NCI-H2081 (cell line): Measurements from ENCODE around the gene CANT1.
"Not testable (repeated sequence)": the region's sequence is repeated elsewhere in the genome, so short reads cannot be mapped to it uniquely, and the experiment has no call there.

Experiments
- DNase-seq, 2 experiments: peaks; one replicate each; lab custom pipeline; 2025; lab: John Stamatoyannopoulos, UW

The CANT1 gene

DNA sequence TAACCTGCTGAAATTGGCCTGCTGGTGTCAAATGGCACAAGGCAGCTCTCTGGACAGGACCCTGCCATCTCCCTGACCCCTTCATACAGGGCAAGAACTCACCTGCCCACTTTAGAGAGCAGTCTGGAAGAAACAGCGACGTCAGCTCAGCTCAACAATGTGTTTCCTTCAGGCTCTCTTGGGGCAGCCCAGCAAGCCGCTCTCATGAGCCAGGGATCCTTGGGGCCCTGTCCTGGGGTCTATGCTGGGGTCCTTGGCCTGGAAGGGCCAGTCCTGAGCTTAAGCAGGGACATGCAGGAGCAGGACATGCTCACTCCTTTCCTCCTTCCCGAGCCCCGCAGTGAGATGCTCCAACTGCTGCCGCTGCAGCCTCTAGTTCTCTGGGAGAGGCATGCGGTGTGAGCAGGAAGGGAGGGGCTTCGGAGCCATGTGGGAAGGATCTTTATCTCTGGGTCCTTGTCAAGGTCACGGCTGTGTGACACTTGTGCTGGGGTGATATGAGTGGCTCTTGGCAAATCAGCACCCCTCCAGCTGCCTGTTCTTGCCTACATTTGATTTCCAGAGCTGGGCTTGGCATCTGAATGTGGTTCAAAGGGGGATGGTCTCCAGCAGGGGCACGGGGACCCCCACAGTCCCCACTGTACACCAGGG is 17.8 kb upstream of the CANT1 start:
- no peak for DNase-seq

DNA sequence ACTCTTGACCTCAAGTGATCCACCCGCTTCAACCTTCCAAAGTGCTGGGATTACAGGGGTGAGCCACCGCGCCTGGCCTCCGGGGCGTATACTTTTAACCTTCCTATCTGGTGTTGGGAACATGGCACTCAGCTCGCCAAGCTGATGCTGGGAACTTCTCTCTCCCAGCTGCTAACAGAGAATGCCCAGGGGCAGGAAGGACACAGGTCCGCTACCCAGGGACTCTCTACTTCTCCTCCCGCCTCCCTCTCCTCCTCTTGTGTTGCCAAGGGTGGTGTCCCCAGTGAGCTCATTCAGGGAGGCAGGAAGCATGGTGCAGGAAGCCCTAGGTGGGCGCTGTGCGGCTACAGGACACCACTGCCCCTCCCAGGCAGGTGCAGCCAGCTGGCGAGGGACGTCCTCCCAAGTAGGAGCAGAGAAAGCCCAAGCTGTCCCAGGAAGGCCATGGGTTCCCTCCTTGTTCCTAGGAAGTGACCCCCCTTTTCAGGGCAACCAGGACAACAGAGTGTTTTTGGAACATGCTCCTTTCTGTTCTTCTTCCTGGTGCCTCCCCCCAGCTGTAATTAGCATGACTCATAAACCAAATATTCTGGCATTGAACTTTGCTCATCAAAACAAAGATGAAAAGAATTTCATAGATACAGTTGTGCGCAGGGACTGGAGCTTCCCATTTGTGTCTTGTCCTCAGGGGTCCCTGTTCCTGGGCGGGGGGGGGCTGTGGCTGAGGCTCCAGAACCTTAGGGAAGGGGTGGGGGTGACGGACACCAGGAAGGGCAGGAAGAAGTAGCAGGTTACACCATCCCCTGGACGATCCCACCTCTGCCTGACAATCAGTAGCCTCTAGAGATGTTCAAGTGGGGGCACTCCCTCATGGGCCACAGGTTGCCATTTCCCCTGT is 17.1 kb upstream of the CANT1 start:
- peak; percentile 41 to 60 for DNase-seq

DNA sequence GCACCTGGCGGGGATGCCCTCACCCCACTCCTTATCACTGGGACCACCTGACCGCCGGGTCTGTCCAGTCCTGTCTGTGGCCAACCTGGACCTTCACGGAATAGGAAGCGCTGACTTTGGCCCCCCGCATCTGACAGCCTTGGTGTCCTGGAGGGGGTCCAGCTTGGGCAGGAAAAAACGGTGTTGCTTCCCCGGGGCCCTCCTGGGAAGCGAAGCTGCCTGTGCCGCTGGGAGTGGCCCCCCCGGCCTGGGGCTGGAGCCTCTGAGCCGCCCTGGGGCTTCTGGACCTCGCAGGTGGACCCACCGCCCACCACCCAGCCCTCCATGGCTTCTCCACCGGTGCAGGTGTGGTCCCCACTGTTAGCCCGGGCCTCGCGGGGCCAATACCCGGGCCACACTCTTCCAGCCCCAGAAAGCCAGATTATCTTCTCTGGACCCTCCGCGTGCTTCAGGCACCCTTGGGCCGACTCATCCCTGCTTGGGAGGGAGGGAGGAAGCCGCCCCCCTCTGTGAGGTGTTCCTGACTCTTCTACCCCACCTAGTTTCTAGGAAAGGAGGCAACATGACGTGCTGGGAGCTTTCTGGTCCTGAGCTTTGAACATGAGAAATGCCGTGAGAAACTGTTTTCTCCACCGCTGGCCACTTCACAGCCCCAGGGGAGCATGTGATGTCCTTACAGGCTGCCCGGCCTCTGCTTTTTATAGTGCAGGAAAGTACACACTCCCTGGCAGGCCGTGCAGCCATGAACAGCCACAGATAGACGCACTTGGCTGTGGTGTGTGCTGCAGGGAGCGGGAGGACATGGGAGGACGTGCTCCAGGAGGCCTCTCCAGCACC is 15.6 kb upstream of the CANT1 start:
- DNase-seq, result no peak

DNA sequence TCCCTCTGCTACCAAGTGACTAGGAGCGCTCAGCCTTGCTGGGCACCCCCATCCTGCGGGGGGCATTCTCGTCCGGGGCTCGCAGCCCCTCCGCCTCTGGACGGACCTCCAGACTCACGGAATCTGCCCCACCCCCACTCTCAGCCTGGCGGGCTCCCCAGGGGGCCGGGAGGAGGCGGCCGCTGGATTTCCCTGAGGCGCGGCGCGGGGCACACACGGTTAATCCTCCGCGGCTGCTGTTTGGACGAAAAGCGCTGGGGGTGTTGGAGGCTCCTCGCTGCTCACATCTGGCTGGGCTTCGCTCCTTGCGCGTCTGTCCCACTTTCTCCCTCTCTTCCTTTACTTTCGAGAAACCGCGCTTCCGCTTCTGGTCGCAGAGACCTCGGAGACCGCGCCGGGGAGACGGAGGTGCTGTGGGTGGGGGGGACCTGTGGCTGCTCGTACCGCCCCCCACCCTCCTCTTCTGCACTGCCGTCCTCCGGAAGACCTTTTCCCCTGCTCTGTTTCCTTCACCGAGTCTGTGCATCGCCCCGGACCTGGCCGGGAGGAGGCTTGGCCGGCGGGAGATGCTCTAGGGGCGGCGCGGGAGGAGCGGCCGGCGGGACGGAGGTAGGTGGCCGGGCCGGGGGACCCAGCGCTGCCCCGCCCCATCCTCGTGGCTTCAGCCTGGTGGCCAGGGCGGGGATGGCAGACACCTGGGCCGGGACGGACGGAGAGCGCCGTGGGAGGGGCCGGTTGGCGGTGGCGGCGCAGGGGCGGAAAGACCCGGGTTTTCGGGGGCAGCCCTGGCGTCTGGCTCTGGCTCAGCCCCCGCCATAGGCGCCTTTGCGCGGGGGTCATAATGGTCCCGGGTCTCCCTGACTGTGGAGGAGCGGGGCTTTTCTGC is 14.6 kb upstream of the CANT1 start, which contains the start of gene C1QTNF1:
TSS of gene C1QTNF1 (plus strand) at position 284 of the 886 bp plus-strand sequence. CDS start 19,800 bp downstream, outside the sequence.
- no peak for DNase-seq

DNA sequence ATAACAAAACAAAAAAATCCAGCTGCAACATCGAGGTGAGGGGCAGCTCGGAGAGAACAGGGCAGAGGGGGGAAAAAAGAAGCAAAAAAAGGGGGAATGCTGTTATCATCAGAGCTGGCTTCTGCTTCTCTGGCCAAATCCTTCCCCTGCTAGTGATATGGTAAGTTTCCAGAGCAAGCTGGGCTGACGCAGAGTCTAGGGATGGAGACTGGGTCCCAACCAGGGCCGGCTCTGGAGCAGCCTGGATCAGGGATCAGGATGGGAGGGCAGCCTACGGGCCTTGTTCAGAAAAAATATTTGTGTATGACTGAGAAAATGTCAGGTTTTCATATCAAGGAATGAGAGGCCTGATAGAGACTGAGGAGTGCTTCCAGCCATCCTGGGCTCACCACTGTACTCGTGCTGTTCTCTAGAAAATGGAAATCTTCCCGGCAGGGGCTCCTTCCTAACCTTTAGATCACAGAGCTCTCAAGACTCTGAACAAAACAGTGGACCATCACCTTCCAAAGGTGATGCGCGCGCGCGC is 13.7 kb upstream of the CANT1 start:
- no peak for DNase-seq

DNA sequence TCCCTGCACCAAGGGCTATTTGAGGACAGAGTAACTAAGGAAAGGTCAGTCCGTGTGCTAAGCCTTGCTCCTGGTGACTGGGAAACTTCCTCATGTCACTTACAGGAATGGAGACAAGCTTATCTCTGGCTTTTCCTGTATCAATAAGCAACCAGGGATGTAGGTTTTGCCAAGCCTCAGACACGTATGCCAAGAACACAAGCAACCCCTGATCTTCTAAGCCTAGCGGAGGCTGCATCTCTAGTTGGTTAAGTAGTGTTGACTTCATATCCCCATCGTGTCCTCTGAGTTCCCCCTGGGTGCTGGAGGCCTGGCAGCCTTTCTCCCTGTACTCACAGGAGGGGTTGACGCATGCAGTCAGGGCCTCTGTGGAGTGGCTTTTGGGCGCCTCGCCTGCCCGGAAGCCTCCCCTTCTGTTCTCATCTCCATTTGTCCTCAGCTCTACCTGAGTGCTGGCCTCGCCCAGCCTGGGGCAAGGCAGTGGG is 13.0 kb upstream of the CANT1 start:
- DNase-seq, result no peak

DNA sequence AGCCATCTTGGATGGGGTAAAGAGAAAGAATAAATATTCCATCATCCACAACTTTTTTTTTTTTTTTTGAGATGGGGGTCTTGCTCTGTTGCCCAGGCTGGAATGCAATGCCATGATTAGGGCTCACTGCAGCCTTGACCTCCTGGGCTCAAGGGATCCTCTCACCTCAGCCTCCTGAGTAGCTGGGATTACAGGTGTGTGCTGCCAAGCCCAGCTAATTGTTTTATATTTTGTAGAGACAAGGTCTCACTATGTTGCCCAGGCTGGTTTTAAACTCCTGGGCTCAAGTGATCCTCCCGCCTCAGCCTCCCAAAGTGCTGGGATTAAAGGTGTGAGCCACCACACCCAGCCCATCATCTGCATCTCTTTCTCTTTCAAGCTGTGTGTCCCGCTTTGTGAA is 12.4 kb upstream of the CANT1 start:
- not testable (repeated sequence) for DNase-seq

DNA sequence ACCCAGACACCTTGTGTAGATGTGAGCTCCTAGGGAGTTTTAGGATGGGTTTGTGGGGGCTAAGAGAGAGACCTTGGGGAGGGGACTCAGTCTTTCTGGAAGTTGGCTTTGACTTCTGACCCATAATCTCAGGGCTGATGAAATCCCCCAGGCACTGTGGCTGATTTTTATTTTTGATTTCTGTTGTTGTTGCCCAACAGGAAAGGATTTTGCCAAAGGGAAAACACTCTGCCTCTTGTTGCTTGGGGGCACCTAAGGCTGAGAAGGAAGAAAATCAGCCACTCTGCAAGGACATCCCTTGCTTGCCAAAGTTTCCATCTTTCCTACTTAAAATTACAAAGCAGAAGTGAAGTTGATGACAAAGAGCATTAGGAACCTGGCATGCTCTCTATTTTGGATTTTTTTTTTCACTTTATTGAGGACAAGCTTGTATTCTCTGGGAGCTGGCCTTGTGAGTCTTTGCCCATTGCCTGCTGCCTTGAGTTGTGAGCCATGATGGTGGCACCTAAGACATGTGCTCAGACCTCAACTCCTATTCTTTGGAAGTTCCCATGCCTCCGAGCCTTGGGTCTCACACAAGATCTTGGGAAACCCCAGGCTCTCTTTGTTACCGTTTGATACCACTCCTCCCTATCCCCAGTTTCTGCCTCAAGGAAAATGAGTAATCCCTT is 11.2 kb upstream of the CANT1 start:
- no peak for DNase-seq

DNA sequence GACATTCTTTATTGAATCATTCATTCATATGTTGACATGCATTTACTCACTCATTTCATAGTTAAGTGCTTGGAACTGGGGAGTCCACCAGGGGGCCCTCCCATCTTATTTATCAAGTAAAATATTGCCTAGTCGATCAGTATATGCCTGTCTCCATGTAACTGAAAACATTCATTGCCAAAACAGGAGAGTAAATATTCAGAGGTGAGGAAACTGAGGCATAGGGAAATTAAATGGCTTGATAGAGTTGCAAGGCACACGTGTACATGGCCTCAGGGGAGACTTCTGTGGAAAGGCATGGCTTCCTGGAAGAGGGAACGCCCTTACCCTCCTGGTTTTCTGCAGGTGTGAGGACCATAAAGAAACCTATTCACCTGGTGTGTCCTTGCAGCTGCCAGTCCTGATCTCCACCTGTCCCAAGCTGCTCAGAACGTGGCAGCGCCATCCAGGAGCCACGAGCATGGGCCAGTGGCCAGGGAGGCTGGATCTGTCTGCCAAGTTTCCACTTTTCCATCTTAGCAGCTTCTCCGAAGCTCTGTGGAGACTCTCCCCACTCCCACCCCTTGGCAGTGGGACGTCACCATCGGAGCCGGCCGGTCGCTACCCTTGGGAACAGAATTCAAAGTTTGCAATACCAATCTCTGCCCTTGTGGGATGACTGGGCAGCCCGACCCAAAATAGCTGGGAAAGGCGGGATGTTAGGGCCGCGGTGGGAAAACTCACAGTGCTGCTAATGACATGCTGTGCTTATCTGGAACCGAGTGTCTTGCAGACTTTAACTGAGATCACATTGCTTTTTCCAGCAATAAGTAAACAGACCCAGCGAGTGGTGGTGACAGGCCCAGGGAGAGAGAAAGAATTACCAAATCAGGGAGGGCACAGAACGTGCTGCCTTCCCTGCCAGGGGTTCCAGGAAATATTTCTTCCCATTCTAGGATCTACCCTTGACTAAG is 10.3 kb upstream of the CANT1 start:
- DNase-seq, result peak; percentile 29 to 66

DNA sequence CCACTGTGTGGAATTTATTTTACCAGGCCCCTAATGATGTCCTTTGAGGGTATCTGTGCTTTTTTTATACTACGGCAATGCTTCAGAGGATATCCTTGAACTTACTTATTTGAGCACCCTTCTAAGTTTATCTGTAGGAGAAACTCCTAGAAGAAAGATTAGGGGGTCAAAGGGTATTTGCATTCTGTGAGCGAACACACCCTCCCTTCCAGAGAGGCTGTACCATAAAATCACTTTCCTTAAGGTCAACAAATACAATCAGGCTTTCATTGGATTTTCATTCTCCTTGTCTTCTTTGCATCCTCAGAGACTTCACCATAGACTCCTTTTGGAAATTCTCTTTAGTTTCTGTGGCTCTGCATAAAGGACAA is 9.7 kb upstream of the CANT1 start:
- no peak for DNase-seq

DNA sequence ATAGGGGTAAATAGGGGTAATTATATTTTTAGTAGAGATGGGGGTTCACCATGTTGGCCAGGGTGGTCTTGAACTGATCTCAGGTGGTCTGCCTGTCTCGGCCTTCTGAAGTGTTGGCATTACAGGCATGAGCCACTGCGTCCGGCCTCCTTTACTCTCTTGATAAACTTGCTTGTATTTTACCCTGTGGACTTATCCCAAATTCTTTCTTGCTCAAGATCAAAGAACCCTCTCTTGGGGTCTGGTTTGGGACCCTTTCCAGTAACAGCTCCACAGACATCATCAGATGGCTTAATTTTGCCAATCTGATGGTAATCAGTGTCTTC is 8.8 kb upstream of the CANT1 start:
- no peak for DNase-seq

DNA sequence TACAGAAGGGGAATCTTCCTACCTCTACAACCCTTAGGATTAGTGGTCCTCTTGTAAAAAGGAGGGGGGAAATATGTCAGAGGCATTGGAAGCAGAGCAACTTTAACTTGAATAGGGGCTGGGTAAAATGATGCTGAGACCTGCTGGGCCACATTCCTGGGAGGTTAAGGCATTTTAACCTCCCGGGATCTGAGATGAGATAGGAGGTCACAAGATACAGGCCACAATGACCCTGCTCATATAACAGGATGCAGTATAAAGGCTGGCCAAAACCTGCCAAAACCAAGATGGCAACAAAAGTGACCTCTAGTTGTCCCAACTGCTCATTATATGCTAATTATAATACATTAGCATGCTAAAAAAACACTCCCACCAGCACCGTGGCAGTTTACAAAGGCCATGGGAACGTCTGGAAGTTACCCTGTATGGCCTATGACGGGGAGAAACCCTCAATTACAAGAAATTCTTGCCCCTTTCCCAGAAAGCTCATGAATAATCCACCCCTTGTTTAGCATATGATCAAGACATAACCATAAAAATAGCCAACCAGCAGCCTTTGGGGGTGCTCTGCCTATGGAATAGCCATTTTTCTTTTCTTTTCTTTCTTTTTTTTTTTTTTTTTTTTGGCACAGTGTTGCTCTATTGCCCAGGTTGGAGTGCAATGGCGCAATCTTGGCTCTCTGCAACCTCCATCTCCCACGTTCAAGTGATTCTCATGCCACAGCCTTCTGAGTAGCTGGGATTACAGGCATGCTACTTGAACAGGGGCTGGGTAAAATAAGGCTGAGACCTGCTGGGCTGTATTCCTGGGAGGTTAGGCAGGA is 8.2 kb upstream of the CANT1 start:
- no peak for DNase-seq

DNA sequence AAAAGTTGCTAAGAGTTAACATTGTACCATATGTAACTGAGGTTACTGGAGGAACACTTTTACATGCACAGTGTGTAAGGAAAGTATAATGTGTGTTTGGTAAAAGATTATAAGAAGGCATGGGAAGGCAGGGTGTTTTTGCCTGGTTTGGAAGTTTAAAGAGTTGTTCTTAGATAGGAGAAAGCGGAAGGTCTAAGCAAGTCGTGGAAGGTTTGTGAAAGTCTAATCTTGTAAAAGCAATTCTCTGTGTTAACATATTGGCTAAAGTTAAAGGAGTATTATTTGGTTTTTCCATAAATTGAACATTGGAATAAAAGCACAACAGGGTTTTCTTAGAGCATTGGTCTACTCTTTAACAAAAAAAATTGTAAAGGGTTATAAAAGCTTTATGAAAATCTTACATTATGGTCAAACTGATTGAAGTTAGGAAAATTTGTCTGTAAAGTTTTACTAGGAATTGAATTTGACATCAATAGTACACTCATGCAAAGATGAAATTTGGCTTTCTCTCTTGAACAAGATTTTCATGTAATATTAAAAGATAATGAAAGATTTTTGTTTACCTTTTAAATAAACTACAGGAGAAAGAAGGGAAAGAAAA is 4.7 kb upstream of the CANT1 start:
- no peak for DNase-seq

DNA sequence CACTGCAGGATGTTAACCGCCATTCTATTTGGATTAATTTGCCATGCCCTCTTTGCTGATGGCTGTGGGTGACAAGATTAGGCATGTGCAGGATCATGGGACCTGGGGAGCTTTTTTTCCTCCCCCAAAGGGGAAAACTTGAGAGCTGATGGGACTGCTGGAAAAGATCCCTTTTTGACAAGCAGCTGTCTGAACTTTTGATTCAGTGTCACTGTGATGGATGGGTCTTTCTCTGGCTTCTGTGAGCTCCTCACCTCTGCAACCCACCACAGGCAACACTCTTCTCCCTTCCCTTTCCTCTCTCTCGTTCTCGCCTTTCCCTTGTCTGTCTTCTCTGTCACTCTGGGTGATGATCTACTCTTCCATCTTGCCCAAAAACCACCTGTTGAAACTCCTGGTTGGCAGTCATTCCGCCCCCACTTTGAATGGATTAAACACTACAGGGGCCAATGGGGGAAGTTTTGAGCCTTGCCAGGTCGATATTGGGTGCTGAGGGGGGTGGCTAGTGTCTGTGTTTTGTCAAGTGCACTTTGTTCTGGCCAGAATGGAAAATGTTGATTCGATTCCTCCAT is 3.1 kb upstream of the CANT1 start:
- no peak for DNase-seq

DNA sequence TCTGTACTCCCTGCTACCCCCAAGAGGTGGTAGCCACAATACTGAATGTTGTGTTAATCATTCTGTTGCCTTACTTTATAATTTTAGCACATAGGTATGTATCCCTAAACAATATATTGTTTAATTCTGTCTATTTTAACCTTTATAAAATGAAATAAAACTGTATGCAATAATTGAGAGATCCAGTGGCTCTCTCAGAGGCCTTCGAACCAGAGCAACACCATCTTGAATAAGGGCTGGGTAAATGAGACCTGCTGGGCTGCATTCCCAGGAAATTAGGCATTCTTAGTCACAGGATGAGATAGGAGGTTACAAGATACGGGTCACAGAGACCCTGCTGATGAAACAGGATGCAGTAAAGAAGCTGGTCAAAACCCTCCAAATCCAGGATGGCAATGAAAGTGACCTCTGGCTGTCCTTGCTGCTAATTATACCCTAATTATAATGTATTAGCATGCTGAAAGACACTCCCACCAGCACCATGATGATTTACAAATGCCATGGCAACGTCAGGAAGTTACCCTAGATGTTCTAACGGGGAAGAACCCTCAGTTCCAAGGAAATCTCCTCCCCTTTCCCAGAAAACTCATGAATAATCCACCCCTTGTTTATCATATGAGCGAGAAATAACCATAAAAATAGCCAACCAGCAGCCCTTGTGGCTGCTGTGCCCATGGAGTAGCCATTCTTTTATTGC is 2.0 kb upstream of the CANT1 start:
- no peak for DNase-seq

DNA sequence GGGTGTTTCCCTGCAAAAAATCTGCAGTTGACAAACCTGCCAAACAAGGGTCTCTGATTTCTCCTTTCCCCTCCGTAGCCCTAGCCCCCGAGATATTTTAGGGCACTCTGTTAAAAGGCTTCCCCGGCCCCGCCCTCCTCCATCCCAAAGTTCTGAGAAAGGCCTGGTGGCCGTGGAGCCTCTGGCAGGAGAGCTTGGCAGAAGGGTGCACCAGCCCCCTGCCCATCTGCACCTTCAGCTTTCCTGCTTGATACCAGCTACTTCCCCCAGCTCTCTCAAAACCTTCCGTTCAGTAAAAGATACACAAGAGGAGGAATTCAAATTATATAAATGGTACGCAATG is 711 bp upstream of the CANT1 start:
- DNase-seq, result no peak

DNA sequence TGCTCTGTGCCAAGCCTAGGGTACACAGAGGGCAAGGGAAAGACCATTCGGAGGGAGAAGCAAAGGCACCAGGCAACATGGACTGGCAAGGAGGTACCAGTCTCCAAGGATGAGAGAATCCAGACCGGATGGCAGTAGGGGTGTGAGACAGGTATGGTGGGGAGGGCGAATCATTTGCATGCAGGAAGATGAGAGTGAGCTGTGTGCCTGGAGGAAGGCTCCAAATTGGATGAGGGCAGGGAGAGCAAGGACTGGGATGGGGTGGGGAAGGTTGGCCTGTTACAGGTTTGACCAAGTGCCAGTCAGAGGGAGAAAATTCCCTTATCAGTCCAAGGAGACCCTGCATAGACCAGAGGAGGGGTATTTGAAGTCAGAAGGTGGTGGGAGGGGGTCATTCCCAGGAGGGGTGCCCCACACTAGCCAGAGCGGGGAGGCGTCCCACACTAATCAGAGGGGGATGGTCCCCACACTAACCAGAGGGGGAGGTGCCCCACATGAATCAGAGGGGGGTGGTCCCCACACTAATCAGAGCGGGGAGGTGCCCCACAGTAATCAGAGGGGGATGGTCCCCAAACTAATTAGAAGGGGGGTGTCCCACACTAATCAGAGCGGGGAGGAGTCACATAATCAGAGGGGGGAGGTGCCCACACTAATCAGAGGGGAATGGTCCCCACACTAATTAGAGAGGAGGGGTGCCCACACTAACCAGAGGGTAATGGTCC is 737 bp downstream of the CANT1 start:
- DNase-seq, result no peak
